ENCODE data around the gene EEA1.
"Not testable (repeated sequence)": the region's sequence is repeated elsewhere in the genome, so short reads cannot be mapped to it uniquely, and the experiment has no call there.

Gene EEA1

DNA sequence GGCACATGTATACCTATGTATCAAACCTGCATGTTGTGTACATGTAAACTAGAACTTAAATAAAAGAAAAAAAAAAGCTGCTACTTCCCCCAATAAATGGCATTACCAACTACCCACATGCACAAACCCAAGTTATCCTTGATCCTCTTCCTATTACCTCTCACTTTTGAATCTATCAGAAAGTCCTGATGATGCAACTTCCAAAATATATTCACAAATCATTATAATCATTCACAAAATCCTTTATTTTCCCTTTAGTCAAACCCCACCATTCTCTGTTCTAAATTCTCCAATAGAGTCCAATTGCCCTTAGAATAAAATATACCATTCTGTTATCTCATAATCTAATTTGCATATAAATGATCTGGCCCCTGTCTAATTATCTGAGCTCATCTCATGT lies 134.3 kb downstream of the EEA1 start:
- DNase-seq = no peak

DNA sequence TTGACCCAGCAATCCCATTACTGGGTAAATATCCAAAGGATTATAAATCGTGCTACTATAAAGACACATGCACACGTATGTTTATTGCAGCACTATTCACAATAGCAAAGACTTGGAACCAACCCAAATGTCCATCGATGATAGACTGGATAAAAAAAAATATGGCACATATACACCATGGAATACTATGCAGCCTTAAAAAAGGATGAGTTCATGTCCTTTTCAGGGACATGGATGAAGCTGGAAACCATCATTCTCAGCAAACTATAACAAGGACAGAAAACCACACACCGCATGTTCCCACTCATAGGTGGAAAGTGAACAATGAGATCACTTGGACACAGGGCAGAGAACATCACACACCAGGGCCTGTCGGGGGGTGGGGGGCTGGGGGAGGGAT lies 134.7 kb downstream of the EEA1 start:
- DNase-seq = not testable (repeated sequence)

DNA sequence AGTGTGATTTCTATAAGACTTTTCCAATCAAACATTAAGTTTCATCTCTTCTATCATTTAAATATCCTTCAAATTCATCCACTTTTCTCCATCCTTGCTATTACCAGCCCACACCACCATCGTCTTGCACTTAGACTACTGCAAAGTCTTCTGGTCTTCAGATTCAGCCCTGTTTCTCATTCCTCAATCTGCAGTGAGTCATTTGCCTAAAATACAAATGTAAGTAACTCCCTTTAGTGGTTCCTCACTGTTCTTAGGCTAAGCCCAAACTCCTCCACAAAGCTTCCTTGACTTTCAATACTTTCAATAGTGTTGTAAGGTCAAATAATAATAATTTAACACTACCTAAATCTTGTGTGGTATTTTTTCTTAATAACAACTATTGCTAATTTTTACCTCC lies 143.1 kb downstream of the EEA1 start:
- DNase-seq = no peak

DNA sequence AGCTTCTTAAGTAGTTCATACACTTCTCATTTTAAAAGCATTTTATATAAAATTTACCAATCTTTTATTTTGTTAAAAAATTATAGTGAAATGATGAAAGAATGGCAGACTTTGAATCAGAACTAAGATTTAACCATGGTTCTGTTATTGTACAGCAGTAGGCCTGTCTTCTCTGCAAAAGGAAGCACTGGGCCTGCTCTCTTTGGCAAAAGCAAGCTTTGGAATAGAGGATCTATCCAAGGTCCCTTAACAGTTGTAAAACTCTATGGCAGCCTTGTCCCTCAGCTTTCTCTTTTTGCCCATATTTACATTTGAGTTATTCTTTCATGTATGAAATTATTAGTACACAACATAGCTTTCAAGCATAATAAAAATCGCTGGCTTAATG lies 143.5 kb downstream of the EEA1 start:
- no peak for DNase-seq

GRCh38 chr12:92784797-92785562 lies 144.1 kb downstream of the EEA1 start:
- DNase-seq = peak; percentile 23

DNA sequence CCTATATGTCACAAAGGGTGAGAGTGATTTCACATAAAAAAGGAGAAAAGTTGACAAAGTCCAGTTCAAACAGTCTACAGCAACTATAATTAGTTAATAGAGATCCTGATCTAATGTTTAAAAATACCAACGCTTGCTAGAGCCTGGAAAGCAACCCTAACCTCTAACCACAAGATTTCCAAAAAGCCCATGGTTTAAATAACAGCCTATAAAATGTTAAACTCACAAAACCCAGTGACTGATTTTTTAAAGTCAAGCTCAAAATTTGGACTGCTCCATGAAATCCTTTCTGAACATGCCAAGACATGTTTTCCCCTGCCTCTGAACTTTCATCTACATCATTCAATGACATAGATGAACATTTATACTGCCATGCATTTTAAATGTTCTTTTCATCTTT lies 144.7 kb downstream of the EEA1 start:
- DNase-seq = no peak

- DNase-seq = no peak
Observed at GRCh38 chr12:92779902-92780301, 149.2 kb downstream of the EEA1 start.

GRCh38 chr12:92778525-92778924 lies 150.6 kb downstream of the EEA1 start:
- no peak for DNase-seq

- DNase-seq = no peak
Observed at GRCh38 chr12:92775416-92775815, 153.7 kb downstream of the EEA1 start.

- no peak for DNase-seq
Observed at GRCh38 chr12:92771001-92771400, 158.1 kb downstream of the EEA1 start.

- no peak for DNase-seq
Observed at GRCh38 chr12:92769124-92769901, 159.8 kb downstream of the EEA1 start.

DNA sequence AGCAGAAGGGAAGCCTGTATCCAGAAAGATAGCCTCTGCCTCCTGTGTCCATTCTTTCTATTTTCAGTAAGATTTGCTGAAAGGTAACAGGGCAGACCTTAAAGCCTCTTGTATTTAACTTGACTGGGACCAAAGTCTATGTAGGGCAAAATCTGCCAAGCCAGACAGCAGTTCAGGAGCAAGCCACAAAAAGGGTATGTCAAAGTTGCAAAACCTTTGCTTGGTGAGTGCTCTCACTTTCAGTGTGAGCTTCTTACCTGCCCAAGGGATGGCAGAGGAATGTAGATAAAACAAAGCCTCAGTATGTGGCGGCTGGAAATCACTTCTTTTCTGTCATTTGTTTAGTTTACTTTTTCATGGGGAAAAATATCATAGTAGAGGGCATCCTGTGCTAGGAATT lies 163.2 kb downstream of the EEA1 start:
- DNase-seq = no peak

DNA sequence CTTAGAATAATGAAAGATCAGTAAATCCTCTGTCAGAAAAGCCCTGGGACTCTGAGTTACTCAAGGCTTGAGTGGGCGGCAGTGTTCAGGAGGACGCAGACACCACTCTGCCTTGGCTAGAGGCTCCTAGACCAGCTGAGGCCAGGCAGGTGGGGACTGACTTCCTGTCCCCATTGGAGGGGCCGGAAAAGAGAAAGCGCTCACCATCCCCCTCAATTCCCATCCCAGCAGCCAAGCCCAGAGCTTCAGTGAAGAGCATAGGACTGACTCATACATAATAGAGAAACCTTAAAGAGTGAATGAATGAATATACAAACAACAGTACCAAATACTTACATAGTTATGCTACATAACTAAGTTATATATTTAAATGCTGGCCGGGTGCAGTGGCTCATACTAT lies 164.3 kb downstream of the EEA1 start:
- DNase-seq = no peak

- no peak for DNase-seq
Observed at GRCh38 chr12:92762773-92763172, 166.3 kb downstream of the EEA1 start.

GRCh38 chr12:92759634-92760268 lies 169.3 kb downstream of the EEA1 start:
- no peak for DNase-seq

DNA sequence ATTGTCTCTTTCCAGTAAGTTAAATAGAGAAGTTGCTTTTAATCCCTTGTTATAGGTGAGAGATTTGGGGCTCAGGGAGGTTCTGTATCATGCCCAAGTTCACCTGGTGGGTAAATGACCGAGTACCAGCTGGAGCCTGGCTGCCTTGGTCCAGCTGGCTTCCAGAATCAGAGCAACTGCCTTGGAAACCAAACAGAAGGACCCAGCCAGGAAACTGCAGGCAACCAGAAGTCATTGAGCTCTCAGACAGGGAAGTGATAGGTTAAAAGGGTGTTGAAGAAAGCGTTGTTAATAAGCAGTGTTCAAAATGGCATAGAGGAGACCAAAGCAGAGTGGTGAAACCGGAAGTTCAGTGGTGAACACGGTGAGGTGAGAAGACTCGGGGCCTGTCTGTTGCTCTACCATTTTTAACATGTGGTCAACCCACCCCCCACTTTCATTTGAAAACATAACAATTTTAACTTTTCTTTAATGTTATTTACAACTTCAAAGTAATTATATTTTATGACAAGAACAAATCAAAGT lies 171.4 kb downstream of the EEA1 start:
- DNase-seq = no peak

GRCh38 chr12:92756898-92757596 lies 172.0 kb downstream of the EEA1 start:
- DNase-seq = no peak

DNA sequence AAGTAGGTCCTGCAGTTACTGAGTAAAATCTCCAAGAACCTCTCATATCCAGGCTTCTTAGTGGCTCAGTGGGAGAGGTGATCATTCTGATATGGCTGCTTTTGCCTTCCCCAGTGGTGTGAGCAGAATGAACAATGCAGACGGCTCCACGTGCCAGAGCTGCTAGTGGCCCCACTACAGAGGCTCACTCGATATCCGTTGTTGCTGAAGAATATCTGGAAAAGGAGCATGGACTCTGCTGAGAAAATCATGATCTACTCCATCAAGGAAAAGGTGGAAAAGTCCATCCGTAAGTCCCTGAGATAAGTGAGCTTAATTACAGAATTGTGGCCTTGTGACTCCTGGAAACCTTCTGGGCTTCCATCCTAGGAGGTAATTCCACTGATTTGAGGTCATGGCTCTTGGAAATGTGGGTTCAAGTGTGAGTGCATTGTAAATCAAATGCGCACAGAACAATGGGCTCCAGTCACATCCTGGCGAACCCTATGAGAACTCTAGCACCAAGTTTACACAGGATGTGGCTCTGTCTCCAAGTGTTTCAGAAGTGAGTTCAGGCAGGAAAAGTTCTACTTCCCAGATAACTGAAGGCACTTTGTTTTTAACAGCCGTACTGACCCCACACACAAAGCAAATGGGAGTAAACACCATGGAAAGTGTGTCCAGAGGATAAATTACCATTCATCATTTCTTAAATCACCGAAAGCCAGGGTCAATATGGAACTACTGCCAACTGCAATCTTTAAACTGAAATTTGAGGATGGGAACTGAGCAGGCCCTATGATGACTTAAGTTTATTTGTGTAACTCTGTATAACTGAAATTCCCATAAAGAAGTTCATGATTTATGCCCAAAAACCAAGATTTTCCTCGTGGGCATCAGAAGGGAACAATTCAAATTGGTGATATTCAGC lies 174.9 kb downstream of the EEA1 start:
- DNase-seq = no peak

GRCh38 chr12:92749691-92750090 lies 179.4 kb downstream of the EEA1 start:
- not testable (repeated sequence) for DNase-seq

- no peak for DNase-seq
Observed at GRCh38 chr12:92747151-92747550, 181.9 kb downstream of the EEA1 start.

- no peak for DNase-seq
Observed at GRCh38 chr12:92745856-92746550, 183.1 kb downstream of the EEA1 start.
